ENCODE results near the gene DNAJB8. TPM values are rescaled to one million over a fixed set of nuclear protein-coding genes. Genes with fewer than 3 reads are reported as not detected.

Gene DNAJB8
- total RNA-seq, 1 experiment from 2014 or later: not detected

GRCh38 chr3:128486205-128486628, 19.5 kb upstream of the DNAJB8 start:
- intact Hi-C loops (cut with micrococcal nuclease; ENCODE audit: unreplicated experiment): loop anchor here (5.0 kb wide), 1 partner anchor 314 kb away; no protein-coding TSS in a partner anchor
- H3K27me3 ChIP-seq (replicated peaks; ENCODE audit: insufficient read depth, low read depth, low read length, poor library complexity): no peaks in the 10 kb centered on the region
- BruUV-seq (replicated peaks): no TSS peak
- no peaks in the 10 kb centered on the region for H3K9me3 ChIP-seq (ENCODE audit: low read depth, low read length, poor library complexity, severe bottlenecking)
- peaks cover 3% of the 10 kb centered on the region for H3K36me3 ChIP-seq (ENCODE audit: insufficient read depth, low read length, poor library complexity, severe bottlenecking)
- DNase-seq (ENCODE audit: low spot score): no peak
- no peak overlapping the region for H3K27ac ChIP-seq (ENCODE audit: low read depth, low read length, poor library complexity, severe bottlenecking)
- CTCF ChIA-PET: no interaction called here
- peak overlapping the region; percentile 81 for H3K4me3 ChIP-seq (ENCODE audit: low read depth, low read length, poor library complexity, severe bottlenecking)
- TF ChIP-seq EZH2 (IDR thresholded peaks at IDR 0.05; ENCODE audit: borderline replicate concordance, low read depth, low read length, poor library complexity, severe bottlenecking) (no peak), CTCF (conservative IDR thresholded peaks at IDR 0.05; ENCODE audit: low read depth, low read length) (no peak)
- POLR2A ChIA-PET (ENCODE audit: low non-redundant PET): interaction anchor here (0.7 kb wide), 1 partner anchor 135 kb away, joined by 4 read pairs; no protein-coding TSS in a partner anchor
- peaks cover 14% of the 10 kb centered on the region for H3K4me1 ChIP-seq (ENCODE audit: insufficient read depth, low read length, poor library complexity, severe bottlenecking)

- ChIA-PET POLR2A (ENCODE audit: low non-redundant PET) (interaction anchor here (0.7 kb wide), 1 partner anchor 136 kb away, joined by 4 read pairs; no protein-coding TSS in a partner anchor), CTCF (interaction anchor here (0.6 kb wide), 1 partner anchor 19 kb away, joined by 3 read pairs; the partner anchor contains the start of gene DNAJB8)
- Histone ChIP-seq H3K9me3 (ENCODE audit: low read depth, low read length, poor library complexity, severe bottlenecking) (no peaks in the 10 kb centered on the region), H3K27me3 (replicated peaks; ENCODE audit: insufficient read depth, low read depth, low read length, poor library complexity) (no peaks in the 10 kb centered on the region), H3K4me3 (ENCODE audit: low read depth, low read length, poor library complexity, severe bottlenecking) (peak overlapping the region; percentile 81), H3K36me3 (ENCODE audit: insufficient read depth, low read length, poor library complexity, severe bottlenecking) (peaks cover 8% of the 10 kb centered on the region), H3K4me1 (ENCODE audit: insufficient read depth, low read length, poor library complexity, severe bottlenecking) (peaks cover 10% of the 10 kb centered on the region), H3K27ac (ENCODE audit: low read depth, low read length, poor library complexity, severe bottlenecking) (no peak overlapping the region)
- BruUV-seq (replicated peaks): no TSS peak
- no peak for TF ChIP-seq CTCF (conservative IDR thresholded peaks at IDR 0.05; ENCODE audit: low read depth, low read length)
- TF ChIP-seq EZH2 (IDR thresholded peaks at IDR 0.05; ENCODE audit: borderline replicate concordance, low read depth, low read length, poor library complexity, severe bottlenecking): no peak
- DNase-seq (ENCODE audit: low spot score): no peak
- intact Hi-C loops (cut with micrococcal nuclease; ENCODE audit: unreplicated experiment): loop anchor here (5.0 kb wide), 1 partner anchor 313 kb away; no protein-coding TSS in a partner anchor
Observed at GRCh38 chr3:128485282-128486204, 18.9 kb upstream of the DNAJB8 start.

- TF ChIP-seq CTCF (conservative IDR thresholded peaks at IDR 0.05; ENCODE audit: low read depth, low read length): no peak
- TF ChIP-seq EZH2 (IDR thresholded peaks at IDR 0.05; ENCODE audit: borderline replicate concordance, low read depth, low read length, poor library complexity, severe bottlenecking): no peak
- Histone ChIP-seq H3K27ac (ENCODE audit: low read depth, low read length, poor library complexity, severe bottlenecking) (no peak overlapping the region), H3K9me3 (ENCODE audit: low read depth, low read length, poor library complexity, severe bottlenecking) (no peaks in the 10 kb centered on the region), H3K4me1 (ENCODE audit: insufficient read depth, low read length, poor library complexity, severe bottlenecking) (peaks cover 7% of the 10 kb centered on the region), H3K4me3 (ENCODE audit: low read depth, low read length, poor library complexity, severe bottlenecking) (no peak overlapping the region), H3K36me3 (ENCODE audit: insufficient read depth, low read length, poor library complexity, severe bottlenecking) (peaks cover 8% of the 10 kb centered on the region), H3K27me3 (replicated peaks; ENCODE audit: insufficient read depth, low read depth, low read length, poor library complexity) (no peaks in the 10 kb centered on the region)
- ChIA-PET CTCF (no interaction called here), POLR2A (ENCODE audit: low non-redundant PET) (no interaction called here)
- DNase-seq (ENCODE audit: low spot score): no peak
- BruUV-seq (replicated peaks): no TSS peak
- intact Hi-C loops (cut with micrococcal nuclease; ENCODE audit: unreplicated experiment): loop anchor here (5.0 kb wide), 1 partner anchor 312 kb away; no protein-coding TSS in a partner anchor
Observed at GRCh38 chr3:128484404-128485281, 18.0 kb upstream of the DNAJB8 start.

All from A673 (cell line).